Common myeloid progenitor, CD34-positive (primary cell): ENCODE results near the gene ARHGEF19.

Source experiments
- CTCF ChIA-PET: fragments of 350-600 bp; sonication (Branson Sonifier 250); formaldehyde crosslinking; loops from one replicate; lab custom pipeline; 2021; ENCODE audit warnings: antibody characterized with exemption; lab: Charles Lee
- POLR2A ChIA-PET: fragments of 350-600 bp; sonication (Branson Sonifier 250); formaldehyde crosslinking; loops from one replicate; lab custom pipeline; 2021; ENCODE audit warnings: antibody characterized with exemption; lab: Charles Lee
- DNase-seq, 3 donors: peaks; one replicate each; pipeline versions ENCODE4 v3.0.0 to v3.0.0-alpha.2; 2013
- H3K27ac ChIP-seq, 2 experiments: 1 replicate in 1 of 2; 2 replicates in 1 of 2; pipeline ENCODE4 v1.7.0; 2013; ENCODE audit warnings: inconsistent platforms in 2 of 2, low read length in 2 of 2, mild to moderate bottlenecking in 2 of 2, low read depth in 1 of 2, moderate library complexity in 1 of 2; ENCODE audit not compliant: severe bottlenecking in 2 of 2, insufficient read depth in 1 of 2, poor library complexity in 1 of 2
- H3K27me3 ChIP-seq, 5 experiments: replicated peaks in 2 of 5; 1 replicate in 3 of 5; 2 replicates in 2 of 5; pipeline versions ENCODE4 v1.6.1 to v1.7.0; 2013; ENCODE audit warnings: low read length in 4 of 5, mild to moderate bottlenecking in 2 of 5, moderate library complexity in 2 of 5, inconsistent platforms in 1 of 5; ENCODE audit not compliant: insufficient read depth in 5 of 5, control insufficient read depth in 4 of 5
- H3K36me3 ChIP-seq, 4 experiments: 1 replicate in 2 of 4; 2 replicates in 2 of 4; pipeline versions ENCODE4 v1.6.1 to v1.7.0; 2013; ENCODE audit warnings: low read length in 3 of 4, control low read depth in 1 of 4, mild to moderate bottlenecking in 1 of 4; ENCODE audit not compliant: control insufficient read depth in 4 of 4, insufficient read depth in 4 of 4
- H3K4me1 ChIP-seq, 4 experiments: 1 replicate in 3 of 4; 2 replicates in 1 of 4; pipeline versions ENCODE4 v1.6.1 to v1.7.1; 2013; ENCODE audit warnings: low read length in 3 of 4, mild to moderate bottlenecking in 3 of 4, control low read depth in 1 of 4, inconsistent platforms in 1 of 4, moderate library complexity in 1 of 4; ENCODE audit not compliant: control insufficient read depth in 4 of 4, insufficient read depth in 4 of 4; ENCODE audit errors: control extremely low read depth in 1 of 4
- H3K4me3 ChIP-seq, 7 experiments: 1 replicate in 4 of 7; 2 replicates in 3 of 7; pipeline versions ENCODE4 v1.5.1 to v1.7.0; 2013; ENCODE audit warnings: mild to moderate bottlenecking in 7 of 7, low read length in 6 of 7, moderate library complexity in 6 of 7, inconsistent platforms in 2 of 7, low read depth in 2 of 7, control low read depth in 1 of 7; ENCODE audit not compliant: insufficient read depth in 4 of 7, control insufficient read depth in 1 of 7; ENCODE audit errors: extremely low read depth in 1 of 7
- H3K9me3 ChIP-seq, 5 experiments: 1 replicate in 4 of 5; 2 replicates in 1 of 5; pipeline versions ENCODE4 v1.6.1 to v1.7.1; 2013; ENCODE audit warnings: low read length in 4 of 5, mild to moderate bottlenecking in 2 of 5, inconsistent platforms in 1 of 5, low read depth in 1 of 5, moderate library complexity in 1 of 5; ENCODE audit not compliant: control insufficient read depth in 4 of 5, insufficient read depth in 2 of 5; ENCODE audit errors: control extremely low read depth in 1 of 5
- WGBS: methylation state at CpG from one replicate; pipeline ENCODE4 v1.1.5; 2013; ENCODE audit not compliant: insufficient coverage; 5-methylcytosine and 5-hydroxymethylcytosine counted together

The ARHGEF19 gene

DNA sequence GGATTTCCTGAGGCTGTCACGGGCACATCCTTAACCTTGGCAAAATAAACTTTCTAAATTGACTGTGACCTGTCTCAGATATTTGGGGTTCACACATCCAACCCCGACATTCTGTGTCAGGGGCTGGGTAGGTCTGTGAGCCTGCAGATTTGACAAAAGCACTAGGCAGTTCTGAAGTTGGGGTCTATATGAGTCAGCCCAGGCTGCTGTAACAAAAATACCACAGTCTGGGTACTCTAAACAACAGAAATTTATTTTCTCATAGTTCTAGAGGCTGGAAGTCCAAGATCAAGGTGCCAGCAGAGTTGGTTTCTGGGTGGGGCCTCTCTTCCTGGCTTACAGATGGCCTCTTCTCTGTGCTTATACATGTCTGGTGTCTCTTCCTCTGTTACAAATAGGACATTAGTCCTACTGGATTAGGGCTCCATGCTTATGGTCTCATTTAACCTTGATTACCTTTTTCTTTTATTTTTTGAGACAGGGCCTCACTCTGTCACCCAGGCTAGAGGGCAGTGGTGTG, 27.6 kb upstream of the ARHGEF19 start:
- DNase-seq, result no peak
- Histone ChIP-seq H3K9me3 (no peaks in the 10 kb centered on the region), H3K4me1 (peaks cover 5 to 24% (median 20%) of the 10 kb centered on the region in 4 experiments), H3K27me3 (no peaks in the 10 kb centered on the region), H3K27ac (no peak overlapping the region), H3K36me3 (no peaks in the 10 kb centered on the region), H3K4me3 (no peak overlapping the region)
- POLR2A ChIA-PET, result no interaction called here
- CTCF ChIA-PET, result interaction anchor here (0.6 to 1.0 kb wide), 2 partner anchors 35 to 186 kb away, joined by 3 read pairs; no protein-coding TSS in a partner anchor
- WGBS, result 100% methylated on average over 2 of the region's 2 CpGs

DNA sequence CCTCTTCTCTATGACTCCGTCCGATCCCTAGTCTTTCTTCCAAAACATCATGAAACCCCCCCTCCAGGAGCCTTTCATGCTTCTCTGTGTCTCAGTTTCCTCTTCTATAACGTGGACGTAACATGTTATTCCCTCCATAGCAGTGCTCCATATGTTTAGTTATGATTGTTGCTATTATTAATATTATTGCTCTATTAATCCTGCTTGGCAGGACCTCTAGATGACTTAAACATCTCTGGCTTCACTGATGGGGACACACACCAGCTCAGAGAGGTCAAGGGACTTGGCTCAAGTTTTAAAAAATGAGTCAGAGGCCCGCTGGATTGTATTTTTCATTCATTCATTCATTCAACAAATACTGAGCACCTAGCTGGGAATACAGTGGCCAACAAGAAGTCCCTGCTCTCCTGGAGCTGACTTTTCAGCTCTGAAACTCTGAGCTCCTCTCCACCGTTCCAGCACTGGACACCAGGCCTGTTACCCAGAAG, 24.9 kb upstream of the ARHGEF19 start:
- Histone ChIP-seq H3K27ac (peak overlapping the region; percentile 79 to 94), H3K4me1 (peaks cover 5 to 21% (median 18%) of the 10 kb centered on the region in 4 experiments), H3K36me3 (peaks cover 0 to 8% (median 0%) of the 10 kb centered on the region in 4 experiments), H3K27me3 (no peaks in the 10 kb centered on the region), H3K9me3 (peaks cover 0 to 3% (median 0%) of the 10 kb centered on the region in 5 experiments), H3K4me3 (peak overlapping the region in 6 of 7 experiments; percentile 43 to 86 (median 80))
- ChIA-PET POLR2A (interaction anchor here (0.5 kb wide), 2 partner anchors 24 to 468 kb away, joined by 6 to 9 read pairs; no protein-coding TSS in a partner anchor), CTCF (interaction anchor here (0.8 to 2.1 kb wide), 9 partner anchors 10 to 157 kb away, joined by 3 to 9 read pairs (median 4); no protein-coding TSS in a partner anchor)
- DNase-seq, result no peak
- 28% methylated on average over 3 of the region's 6 CpGs for WGBS

DNA sequence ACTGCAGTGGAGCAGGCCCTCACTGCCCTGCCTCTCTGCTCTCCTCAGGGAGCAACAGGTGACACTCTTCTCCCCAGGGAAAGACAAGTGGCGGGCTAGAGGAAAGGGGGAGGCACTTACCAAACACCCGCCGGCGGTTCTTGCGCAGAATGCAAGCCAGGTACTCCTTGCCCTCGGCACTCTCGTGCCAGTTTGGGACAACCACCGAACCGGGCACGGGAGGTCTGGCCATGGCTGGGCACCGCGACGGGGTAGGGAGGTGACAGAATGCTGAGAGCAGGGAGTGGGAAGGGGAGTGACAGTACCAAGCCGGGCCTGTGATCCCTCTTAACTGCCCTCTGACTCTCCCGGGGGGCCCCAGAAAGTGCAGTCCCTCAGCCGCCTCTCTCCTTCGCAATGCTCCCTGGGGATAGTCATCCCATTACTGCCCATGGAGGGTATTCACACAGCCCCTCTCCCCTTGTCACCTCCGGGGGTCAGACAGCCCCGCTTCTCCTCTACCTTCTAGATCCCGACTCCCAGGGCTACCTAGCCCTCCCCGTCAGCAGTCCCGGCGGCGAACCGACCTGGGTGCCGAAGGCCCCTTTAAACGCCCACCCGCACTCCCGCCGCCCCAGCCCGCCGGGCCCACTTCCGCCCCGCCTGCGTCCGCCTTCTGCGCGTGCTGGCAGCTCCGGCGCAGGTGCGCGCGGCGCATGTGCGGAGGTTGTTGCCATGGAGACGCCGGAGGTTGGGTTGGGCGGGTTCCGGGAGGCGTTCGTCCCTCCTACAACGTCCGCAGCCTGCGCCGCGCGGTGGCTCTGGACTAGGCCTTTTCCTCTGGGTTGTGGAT, 24.3 kb upstream of the ARHGEF19 start, which contains the start of gene CPLANE2:
TSS of gene CPLANE2 (minus strand) at position 673 of the 832 bp plus-strand sequence. CDS start at position 232, 441 bp downstream.
- Histone ChIP-seq H3K4me3 (peak within 1 kb of the TSS; percentile 53 to 86 (median 80)), H3K9me3 (peaks cover 0 to 3% (median 0%) of the 10 kb centered on the region in 5 experiments), H3K27me3 (no peaks in the 10 kb centered on the region), H3K27ac (peak within 1 kb of the TSS; percentile 79 to 94), H3K36me3 (peaks cover 0 to 13% (median 0%) of the 10 kb centered on the region in 4 experiments), H3K4me1 (peaks cover 5 to 21% (median 18%) of the 10 kb centered on the region in 4 experiments)
- DNase-seq, result peak; percentile 91 to 96 (median 95)
- WGBS, result 0% methylated on average over 53 of the region's 57 CpGs
- ChIA-PET POLR2A (interaction anchor here (0.5 to 0.6 kb wide), 2 partner anchors 25 to 129 kb away, joined by 4 to 6 read pairs; no protein-coding TSS in a partner anchor), CTCF (interaction anchor here (0.8 to 5.6 kb wide), 13 partner anchors 8 to 156 kb away, joined by 3 to 31 read pairs (median 5); no protein-coding TSS in a partner anchor)

DNA sequence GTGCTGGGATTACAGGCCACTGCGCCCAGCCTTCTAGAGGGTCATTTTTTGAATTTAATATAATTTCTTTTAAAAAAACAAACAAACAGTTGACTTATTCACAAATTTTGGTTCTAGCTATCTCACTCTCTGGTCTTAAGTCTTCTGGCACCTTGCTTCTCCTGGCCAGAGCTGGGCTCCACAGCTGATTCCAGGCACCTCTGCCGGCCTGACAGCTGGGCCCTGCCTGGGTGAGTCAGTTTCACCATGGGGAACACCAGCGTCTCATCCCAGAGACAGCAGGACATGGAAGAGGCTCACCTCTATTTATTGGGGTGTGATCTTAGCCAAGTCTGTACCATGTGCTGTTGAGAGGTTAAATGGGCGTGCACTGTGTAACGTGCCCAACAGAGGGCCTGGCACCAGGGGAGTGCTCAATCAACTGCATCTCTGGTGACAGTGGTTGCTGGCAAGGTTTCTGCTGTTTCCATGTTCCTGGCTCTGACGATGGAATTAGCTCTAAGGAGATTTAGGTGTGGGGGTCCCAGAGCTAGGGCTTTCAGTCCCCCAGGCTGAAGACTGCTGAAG, 23.6 kb upstream of the ARHGEF19 start:
- CTCF ChIA-PET, result interaction anchor here (1.0 to 5.6 kb wide), 10 partner anchors 8 to 166 kb away, joined by 3 to 31 read pairs (median 5); no protein-coding TSS in a partner anchor
- no peaks in the 10 kb centered on the region for H3K27me3 ChIP-seq
- H3K36me3 ChIP-seq, result peaks cover 0 to 15% (median 0%) of the 10 kb centered on the region in 4 experiments
- H3K27ac ChIP-seq, result peak overlapping the region in 1 of 2 experiments; percentile 94
- WGBS, result 20% methylated on average over 5 of the region's 6 CpGs
- peak; percentile 73 to 90 (median 88) for DNase-seq
- peak overlapping the region; percentile 53 to 86 (median 80) for H3K4me3 ChIP-seq
- POLR2A ChIA-PET, result interaction anchor here (0.6 kb wide), 1 partner anchor 129 kb away, joined by 4 read pairs; no protein-coding TSS in a partner anchor
- H3K9me3 ChIP-seq, result peaks cover 0 to 3% (median 0%) of the 10 kb centered on the region in 5 experiments
- peaks cover 5 to 21% (median 18%) of the 10 kb centered on the region in 4 experiments for H3K4me1 ChIP-seq

DNA sequence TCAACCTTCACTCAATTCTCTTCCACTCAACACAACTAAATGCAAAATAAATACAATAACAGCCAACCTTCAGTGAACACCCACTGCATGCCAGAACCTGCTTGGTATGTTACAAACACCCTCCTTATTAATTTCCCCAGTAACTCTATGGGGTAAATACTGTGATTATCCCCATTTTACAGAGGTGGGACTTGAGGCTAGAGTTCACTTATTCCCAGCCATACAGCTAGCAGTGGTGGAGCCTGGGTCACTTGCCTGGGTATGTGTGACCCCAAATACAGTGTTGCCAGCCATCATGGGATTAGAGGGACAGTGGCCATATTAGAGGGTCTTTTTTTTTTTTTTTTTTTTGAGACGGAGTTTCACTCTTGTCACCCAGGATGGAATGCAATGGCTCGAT, 22.9 kb upstream of the ARHGEF19 start:
- POLR2A ChIA-PET, result no interaction called here
- no CpG with 5 or more reads among the region's 2 CpGs for WGBS
- no peak for DNase-seq
- peaks cover 0 to 3% (median 0%) of the 10 kb centered on the region in 5 experiments for H3K9me3 ChIP-seq
- H3K36me3 ChIP-seq, result peaks cover 0 to 15% (median 0%) of the 10 kb centered on the region in 4 experiments
- H3K27me3 ChIP-seq, result no peaks in the 10 kb centered on the region
- no peak overlapping the region for H3K27ac ChIP-seq
- CTCF ChIA-PET, result interaction anchor here (1.0 to 5.6 kb wide), 8 partner anchors 9 to 167 kb away, joined by 3 to 31 read pairs (median 6); no protein-coding TSS in a partner anchor
- H3K4me3 ChIP-seq, result no peak overlapping the region
- peaks cover 5 to 21% (median 18%) of the 10 kb centered on the region in 4 experiments for H3K4me1 ChIP-seq

DNA sequence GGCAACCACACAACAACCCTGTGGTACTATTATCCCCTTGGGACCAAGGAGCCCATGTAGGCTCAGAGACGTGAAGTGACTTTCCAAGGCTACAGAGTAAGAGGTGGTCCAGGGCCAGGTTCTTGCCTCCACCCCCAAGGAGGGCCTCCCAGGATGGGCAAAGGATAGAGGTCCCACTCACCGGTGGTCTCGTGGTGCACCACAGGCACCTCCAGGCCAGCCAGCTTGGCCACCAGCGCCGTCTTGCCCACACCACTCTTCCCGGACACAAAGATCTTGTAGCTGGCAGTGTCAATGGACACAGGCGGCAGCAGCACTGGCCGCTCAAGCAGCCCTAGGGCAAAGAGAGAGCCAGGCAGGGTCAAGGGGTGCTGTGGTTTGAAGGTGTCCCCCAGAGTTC, 21.0 kb upstream of the ARHGEF19 start:
- POLR2A ChIA-PET, result no interaction called here

More for the DNA sequence above, 21.0 kb upstream of the ARHGEF19 start:
- 96% methylated on average over 8 of the region's 8 CpGs for WGBS
- peaks cover 0 to 15% (median 0%) of the 10 kb centered on the region in 4 experiments for H3K36me3 ChIP-seq
- H3K4me3 ChIP-seq, result no peak overlapping the region
- H3K27me3 ChIP-seq, result peaks cover 0 to 8% (median 4%) of the 10 kb centered on the region in 5 experiments
- DNase-seq, result no peak
- CTCF ChIA-PET, result interaction anchor here (0.9 to 5.6 kb wide), 5 partner anchors 11 to 81 kb away, joined by 3 to 31 read pairs (median 4); no protein-coding TSS in a partner anchor
- H3K27ac ChIP-seq, result no peak overlapping the region
- H3K9me3 ChIP-seq, result peaks cover 0 to 3% (median 0%) of the 10 kb centered on the region in 5 experiments
- H3K4me1 ChIP-seq, result peaks cover 5 to 21% (median 18%) of the 10 kb centered on the region in 4 experiments
